Activated CD8-positive, alpha-beta memory T cell treated with anti-CD3 and anti-CD28 coated beads, Interleukin-2, amount 10 ng/mL, durations not matched to agents 7 days and 5 days (primary cell): ENCODE data around the gene TGFB3. TPM values are rescaled to one million over a fixed set of nuclear protein-coding genes. Genes with fewer than 3 reads are reported as not detected.

Source experiments
- total RNA-seq, 2 experiments: library from RNA; stranded (reverse); gene quantifications; one replicate each; pipeline ENCODE4 v1.2.3, GENCODE V29; 2021

TGFB3 gene
- total RNA-seq, 2 experiments from 2014 or later, result 1.4 to 2.1 TPM

Other genes starting within 250 kb of the TGFB3 start
- gene IFT43, start 3.8 kb upstream of the TGFB3 start, total RNA-seq, result 1 to 10 TPM; 5.5 to 6.0 TPM
- gene GPATCH2L, start 169.9 kb upstream of the TGFB3 start, total RNA-seq, result 10 to 100 TPM; 56.4 to 63.8 TPM